Left renal cortex interstitium (tissue), 4 donors: ENCODE measurements around the gene MED28. TPM values are rescaled to one million over a fixed set of nuclear protein-coding genes. Genes with fewer than 3 reads are reported as not detected.
"Not testable (repeated sequence)": the region's sequence is repeated elsewhere in the genome, so short reads cannot be mapped to it uniquely, and the experiment has no call there.

Experiments
- DNase-seq, 4 donors: peaks; one replicate each; pipeline ENCODE4 v3.0.0-alpha.2; 2013; ENCODE audit warnings: low read depth in 4 of 4, low spot score in 2 of 4, missing footprints in 1 of 4
- polyA plus RNA-seq, 4 donors: library from polyadenylated mRNA; unstranded; fragments of 120-200 nt; gene quantifications; one replicate each; pipeline ENCODE4 v1.2.1, GENCODE V29; 2013; ENCODE audit not compliant: insufficient read length in 4 of 4

The MED28 gene
- polyA plus RNA-seq, 4 donors, result 60.0 to 71.3 (median 69.1) TPM

- DNase-seq, result no peak
Observed at GRCh38 chr4:17616283-17616682, 1.8 kb downstream of the MED28 start.

- no peak for DNase-seq
Observed at GRCh38 chr4:17618926-17619325, 4.5 kb downstream of the MED28 start.

GRCh38 chr4:17619416-17620105, 5.1 kb downstream of the MED28 start:
- no peak for DNase-seq

DNA sequence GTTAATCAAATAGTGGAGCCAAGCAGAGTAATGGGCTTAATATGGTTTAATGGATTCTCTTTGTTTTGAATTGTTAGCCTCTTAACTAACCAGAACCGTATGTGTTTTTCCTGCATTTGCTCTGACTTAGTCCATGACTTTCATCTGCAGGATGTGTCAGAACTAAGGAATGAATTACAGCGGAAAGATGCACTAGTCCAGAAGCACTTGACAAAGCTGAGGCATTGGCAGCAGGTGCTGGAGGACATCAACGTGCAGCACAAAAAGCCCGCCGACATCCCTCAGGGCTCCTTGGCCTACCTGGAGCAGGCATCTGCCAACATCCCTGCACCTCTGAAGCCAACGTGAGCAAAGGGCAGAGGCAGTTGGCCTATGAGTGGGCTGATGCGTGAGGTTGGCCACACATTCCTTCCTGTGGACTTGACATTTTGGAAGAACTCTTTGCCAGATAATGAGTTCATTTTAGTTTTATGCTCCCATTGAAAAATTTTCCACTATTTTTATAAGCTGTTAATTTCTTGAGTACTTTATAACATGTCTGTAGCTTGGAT, 9.1 kb downstream of the MED28 start:
- no peak for DNase-seq

- DNase-seq, result no peak
Observed at GRCh38 chr4:17624821-17625220, 10.4 kb downstream of the MED28 start.

- DNase-seq, result no peak
Observed at GRCh38 chr4:17630228-17630627, 15.8 kb downstream of the MED28 start.

DNA sequence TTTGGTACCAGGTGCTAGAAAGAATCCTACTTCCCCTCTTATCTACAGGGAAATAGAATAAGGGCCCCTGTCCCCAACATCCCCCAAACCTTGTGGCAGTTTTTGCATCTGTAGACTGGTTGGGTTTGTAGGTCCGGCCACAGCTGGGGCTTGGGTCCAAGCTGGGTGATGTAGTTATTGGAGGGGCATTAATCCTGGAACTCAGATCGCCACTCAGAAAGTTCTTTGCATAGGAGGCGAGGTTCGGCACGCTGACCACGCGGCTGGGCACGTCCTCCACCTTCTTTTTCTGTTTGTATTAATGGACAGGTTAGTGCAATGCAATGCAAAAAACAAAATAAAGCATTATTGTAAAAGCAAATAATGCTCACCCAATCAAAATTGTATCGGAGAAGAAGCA, 19.2 kb downstream of the MED28 start:
- DNase-seq, result no peak

DNA sequence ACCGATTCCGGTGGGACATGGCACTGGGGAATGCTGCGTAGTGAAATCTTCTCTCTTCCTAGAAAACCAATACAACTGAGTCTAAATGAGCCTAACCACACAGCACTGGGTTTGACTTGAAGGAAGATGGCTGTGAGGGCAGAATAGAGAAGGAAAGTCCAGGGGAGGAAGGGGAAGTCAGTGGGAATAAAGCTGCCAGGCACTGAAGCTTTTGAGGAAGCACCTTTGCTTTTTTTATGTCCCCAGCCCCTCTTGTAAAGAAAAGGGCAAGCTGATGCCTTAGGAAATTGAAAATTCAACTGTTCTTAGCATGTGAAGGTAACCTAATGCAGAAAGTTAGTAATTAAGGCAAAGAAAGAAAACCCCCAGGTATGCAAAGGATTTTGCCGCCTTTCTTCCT, 20.6 kb downstream of the MED28 start:
- no peak for DNase-seq

DNA sequence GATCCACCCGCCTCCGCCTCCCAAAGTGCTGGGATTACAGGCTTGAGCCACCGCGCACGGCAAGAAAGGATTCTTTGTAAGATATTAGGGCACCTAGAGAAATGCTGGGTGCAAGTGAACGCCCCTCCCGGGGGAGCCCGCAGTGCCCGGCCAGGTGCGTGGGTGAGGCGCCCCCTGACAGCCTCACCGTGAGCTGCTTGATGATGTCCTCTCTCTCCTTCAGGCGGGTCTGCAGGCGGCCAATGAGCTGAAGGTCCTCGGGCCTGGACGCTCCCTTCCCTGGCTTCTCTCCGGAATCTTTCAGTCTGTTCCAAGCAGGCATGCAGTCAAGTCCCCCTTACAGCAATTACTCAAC, 21.9 kb downstream of the MED28 start:
- DNase-seq, result no peak

- DNase-seq, result peak in 3 of 4 donors; percentile 19 to 44 (median 34)
Observed at GRCh38 chr4:17636696-17637622, 22.5 kb downstream of the MED28 start.

DNA sequence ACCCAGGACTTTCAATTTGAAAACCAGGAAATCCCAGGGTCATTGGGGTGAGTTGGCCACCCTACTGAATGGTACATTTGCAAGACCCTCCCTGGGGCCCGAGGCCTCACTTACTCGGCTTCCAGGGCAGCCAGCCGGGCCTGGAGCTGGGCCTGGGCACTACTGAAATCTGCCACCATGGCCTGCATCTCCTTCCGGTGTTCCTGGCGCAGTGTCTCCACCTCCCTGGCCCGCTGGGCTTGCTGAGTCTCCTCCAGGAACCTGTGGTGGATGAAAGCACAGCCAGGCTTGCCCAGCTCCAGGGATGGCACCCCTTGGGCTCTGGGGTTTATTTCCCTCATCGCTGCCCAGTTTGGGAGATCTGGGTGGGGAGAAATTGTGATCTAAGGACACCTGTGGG, 24.7 kb downstream of the MED28 start:
- no peak for DNase-seq

- DNase-seq, result no peak
Observed at GRCh38 chr4:17642398-17642783, 27.9 kb downstream of the MED28 start.

DNA sequence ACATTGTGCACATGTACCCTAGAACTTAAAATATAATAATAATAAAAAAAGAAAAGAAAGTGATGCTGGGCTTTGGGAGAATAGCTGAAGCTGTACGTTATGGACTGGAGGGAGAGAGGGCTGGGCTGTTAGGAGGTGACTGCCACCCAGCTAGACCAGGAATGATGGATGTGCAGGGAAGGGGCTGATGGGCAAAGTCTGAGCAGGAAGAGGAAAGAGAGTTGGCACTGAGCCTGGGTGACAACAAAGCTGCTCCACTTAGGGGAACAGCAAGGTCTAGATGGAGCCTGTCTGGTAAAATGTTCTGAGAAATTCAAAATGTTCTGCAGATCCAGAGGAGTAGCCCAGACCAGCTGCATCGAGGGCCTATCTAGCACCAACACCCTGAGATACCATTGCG, 32.3 kb downstream of the MED28 start:
- DNase-seq, result no peak

DNA sequence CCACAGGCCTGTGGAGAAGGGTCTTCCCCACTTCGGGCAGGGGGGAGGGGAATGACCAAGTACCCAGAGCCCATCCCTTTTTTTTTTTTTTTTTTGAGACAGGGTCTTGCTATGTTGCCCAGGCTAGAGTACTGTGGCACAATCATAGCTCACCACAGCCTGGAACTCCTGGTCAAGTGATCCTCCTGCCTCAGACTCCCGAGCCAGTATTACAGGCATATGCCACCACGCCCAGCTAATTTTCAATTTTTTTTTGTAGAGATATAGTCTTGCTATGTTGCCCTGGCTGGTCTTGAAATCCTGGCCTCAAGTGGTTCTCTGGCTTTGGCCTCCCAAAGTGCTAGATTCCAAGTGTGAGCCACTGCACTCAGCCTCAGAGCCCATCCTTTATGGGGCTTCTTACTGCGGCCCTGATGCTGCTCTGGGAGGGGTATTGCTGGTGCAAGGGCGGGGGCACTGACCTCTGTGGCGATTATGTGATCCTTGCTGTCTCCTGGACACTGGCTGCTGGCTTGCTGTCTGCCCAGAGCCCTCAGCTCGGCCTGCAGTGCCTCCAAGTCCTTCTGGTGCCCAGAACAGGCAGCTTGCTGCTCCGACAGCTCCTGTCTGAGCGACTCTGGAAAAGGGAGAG, 32.9 kb downstream of the MED28 start:
- DNase-seq, result no peak

GRCh38 chr4:17647927-17648326, 33.5 kb downstream of the MED28 start:
- DNase-seq, result no peak

GRCh38 chr4:17650406-17650805, 36.0 kb downstream of the MED28 start:
- DNase-seq, result no peak

- no peak for DNase-seq
Observed at GRCh38 chr4:17654701-17655100, 40.3 kb downstream of the MED28 start.

- DNase-seq, result no peak
Observed at GRCh38 chr4:17657090-17657489, 42.6 kb downstream of the MED28 start.

DNA sequence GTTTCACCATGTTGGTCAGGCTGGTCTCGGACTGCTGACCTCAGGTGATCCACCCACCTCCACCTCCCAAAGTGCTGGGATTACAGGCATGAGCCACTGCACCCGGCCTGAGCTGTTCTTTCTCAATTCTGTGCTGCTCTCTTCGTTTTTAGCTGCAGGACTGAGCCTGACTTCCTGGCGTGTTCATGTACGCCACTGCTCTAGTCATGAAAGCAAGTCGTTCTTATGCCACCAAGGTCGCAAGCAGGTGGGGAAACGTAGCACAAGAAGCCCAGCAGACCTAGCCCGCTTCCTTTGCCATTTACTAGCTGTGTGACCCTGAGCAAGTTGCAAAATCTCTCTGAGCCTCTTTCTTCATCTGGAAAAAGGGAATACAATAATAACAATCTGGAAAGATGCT, 43.4 kb downstream of the MED28 start:
- DNase-seq, result no peak

- not testable (repeated sequence) for DNase-seq
Observed at GRCh38 chr4:17659196-17659595, 44.8 kb downstream of the MED28 start.

DNA sequence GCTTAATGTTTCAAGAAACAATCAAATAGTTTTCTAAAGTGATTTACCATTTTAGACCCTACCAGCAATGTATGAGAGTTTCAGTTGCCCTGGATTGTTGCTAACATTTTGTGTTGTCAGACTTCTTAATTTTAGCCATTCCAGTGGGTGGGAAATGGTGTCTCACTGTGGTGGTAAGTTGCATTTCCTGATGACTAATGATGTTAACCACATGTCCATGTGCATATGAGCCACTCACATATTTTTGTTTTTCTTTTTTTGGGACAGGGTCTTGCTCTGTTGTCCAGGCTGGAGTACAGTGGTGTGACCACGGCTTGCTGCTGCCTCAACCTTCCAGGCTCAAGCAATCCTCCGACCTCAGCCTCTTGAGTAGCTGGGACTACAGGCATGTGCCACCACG, 48.3 kb downstream of the MED28 start:
- DNase-seq, result no peak
